IPS-18c (cell line): ENCODE measurements around the gene KIF1A.

Experiments
- H3K4me3 ChIP-seq: 2 replicates; pipeline ENCODE4 v1.7.0; 2013; ENCODE audit warnings: low read depth, mild to moderate bottlenecking, low read length, moderate library complexity; ENCODE audit not compliant: insufficient read depth
- H3K9me3 ChIP-seq: one replicate; pipeline ENCODE4 v1.6.1; 2013; ENCODE audit warnings: mild to moderate bottlenecking, low read length, moderate library complexity; ENCODE audit not compliant: control insufficient read depth, insufficient read depth

The KIF1A gene

DNA sequence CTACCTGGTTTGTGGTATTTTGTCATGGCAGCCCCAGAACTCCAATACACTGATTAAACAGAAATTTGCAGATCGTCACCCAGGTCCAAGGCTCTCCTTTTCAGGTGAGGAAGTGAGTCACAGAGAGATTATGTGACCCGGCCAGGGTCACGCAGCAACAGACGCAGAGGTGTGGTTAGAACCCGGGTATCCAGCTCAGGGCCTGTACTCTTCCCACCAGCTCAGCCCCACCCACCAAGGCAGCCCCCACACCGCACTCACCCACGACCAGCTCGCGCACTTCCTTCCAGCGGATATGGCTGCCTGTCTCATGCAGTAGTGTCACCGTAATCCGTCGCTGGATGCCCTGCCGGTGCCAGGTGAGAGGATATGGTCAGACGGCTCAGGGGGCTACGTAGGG is 80.2 kb downstream of the KIF1A start:
- Histone ChIP-seq H3K9me3 (peaks cover 2% of the 10 kb centered on the region), H3K4me3 (no peak overlapping the region)

GRCh38 chr2:240737958-240738357 is 82.1 kb downstream of the KIF1A start:
- no peak overlapping the region for H3K4me3 ChIP-seq
- H3K9me3 ChIP-seq: peaks cover 2% of the 10 kb centered on the region

- H3K9me3 ChIP-seq: peaks cover 2% of the 10 kb centered on the region
Measured at GRCh38 chr2:240737512-240737911, 82.5 kb downstream of the KIF1A start.

DNA sequence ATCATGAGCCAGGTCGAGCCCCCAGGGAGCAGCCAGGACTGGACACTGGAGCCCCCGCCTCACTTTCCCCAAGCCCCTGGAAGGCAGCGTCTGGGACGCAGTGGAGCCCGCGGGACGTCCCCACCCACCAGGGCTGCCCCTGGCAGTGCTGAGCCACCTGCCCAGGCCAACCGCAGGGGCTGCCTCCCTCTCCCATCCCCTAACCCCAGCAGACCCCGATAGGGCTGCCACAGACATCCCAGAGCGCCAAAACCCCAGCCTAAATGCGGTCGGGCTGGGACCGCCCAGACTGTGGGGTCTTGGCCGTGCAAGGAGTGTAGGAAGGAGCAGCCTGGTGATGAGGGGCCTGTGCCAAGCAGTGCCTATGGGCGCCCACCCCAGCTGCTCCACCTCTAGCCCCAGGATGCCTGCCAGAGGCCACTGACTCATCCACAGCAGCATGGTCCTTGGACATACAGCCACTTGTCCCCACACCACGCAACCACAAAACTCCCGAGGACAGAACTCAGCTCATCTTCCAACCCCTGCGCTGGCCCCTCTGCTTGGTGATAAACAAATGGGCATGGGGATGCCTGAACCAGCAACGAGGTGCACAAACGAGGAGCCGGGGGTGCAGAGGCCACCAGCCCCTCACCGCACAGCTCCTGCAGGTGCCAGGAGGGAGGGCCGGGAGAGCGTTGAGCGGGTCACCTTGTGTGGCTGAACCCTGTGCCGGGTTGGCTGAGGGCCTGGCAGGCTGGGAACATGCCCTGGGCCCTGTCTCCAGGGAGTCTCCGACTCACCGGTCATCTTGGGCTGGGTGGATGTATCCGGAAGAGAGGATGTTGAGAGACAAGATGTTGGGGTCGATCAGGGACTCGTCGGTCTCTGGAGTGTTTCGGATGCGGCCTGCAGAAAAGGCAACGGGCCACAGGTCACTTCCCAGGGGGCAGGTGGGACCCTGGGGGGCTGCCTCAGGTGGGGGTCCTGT is 83.5 kb downstream of the KIF1A start:
- Histone ChIP-seq H3K9me3 (peaks cover 2% of the 10 kb centered on the region), H3K4me3 (no peak overlapping the region)

More at GRCh38 chr2:240737512-240737911, 82.5 kb downstream of the KIF1A start:
- H3K4me3 ChIP-seq: no peak overlapping the region

DNA sequence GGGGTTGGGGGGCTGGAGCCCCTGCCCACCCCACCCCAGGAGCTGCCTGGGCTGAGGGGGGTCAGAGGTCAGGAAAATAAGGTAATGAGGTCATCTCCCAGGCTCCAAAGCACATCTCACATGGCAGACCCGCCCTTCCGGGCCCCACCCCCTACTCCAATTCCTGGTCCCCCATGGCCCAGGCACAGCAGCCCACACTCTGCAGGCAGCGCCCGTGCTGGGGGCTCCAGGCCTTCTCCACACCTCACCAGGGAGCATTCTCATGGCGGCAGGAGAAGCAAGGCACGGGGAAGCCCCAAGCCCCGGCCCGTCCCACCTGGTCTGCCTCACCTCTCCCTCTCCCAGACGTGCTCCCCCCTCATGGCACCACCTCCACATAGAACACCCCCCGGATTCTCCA is 84.5 kb downstream of the KIF1A start:
- Histone ChIP-seq H3K4me3 (no peak overlapping the region), H3K9me3 (peaks cover 2% of the 10 kb centered on the region)

DNA sequence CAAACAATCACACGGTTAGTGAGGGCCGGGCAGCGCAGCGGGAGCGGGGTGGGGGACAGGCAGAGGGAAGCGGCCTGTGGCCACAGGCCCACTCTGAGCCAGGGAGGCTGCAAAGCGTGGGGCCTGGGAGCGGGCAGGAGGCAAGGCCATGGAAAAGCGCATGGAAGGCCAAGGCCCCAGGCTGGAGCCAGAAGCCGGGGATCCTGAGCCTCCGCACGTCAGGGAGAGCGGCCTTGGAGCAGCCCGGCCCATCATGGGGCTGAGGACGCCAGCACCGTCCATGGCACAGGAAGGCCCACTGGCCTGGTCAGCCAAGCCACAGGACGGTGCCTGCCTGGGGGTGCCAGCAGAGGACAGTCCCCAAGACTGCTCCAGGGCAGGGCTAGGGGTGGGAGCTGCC is 85.3 kb downstream of the KIF1A start:
- Histone ChIP-seq H3K4me3 (no peak overlapping the region), H3K9me3 (no peaks in the 10 kb centered on the region)

GRCh38 chr2:240733803-240734495 is 86.1 kb downstream of the KIF1A start:
- Histone ChIP-seq H3K9me3 (no peaks in the 10 kb centered on the region), H3K4me3 (no peak overlapping the region)

GRCh38 chr2:240732911-240733622 is 87.0 kb downstream of the KIF1A start:
- no peaks in the 10 kb centered on the region for H3K9me3 ChIP-seq
- no peak overlapping the region for H3K4me3 ChIP-seq

- no peaks in the 10 kb centered on the region for H3K9me3 ChIP-seq
- H3K4me3 ChIP-seq: no peak overlapping the region
Measured at GRCh38 chr2:240732184-240732583, 87.8 kb downstream of the KIF1A start.

GRCh38 chr2:240731178-240731545 is 88.9 kb downstream of the KIF1A start:
- no peak overlapping the region for H3K4me3 ChIP-seq

DNA sequence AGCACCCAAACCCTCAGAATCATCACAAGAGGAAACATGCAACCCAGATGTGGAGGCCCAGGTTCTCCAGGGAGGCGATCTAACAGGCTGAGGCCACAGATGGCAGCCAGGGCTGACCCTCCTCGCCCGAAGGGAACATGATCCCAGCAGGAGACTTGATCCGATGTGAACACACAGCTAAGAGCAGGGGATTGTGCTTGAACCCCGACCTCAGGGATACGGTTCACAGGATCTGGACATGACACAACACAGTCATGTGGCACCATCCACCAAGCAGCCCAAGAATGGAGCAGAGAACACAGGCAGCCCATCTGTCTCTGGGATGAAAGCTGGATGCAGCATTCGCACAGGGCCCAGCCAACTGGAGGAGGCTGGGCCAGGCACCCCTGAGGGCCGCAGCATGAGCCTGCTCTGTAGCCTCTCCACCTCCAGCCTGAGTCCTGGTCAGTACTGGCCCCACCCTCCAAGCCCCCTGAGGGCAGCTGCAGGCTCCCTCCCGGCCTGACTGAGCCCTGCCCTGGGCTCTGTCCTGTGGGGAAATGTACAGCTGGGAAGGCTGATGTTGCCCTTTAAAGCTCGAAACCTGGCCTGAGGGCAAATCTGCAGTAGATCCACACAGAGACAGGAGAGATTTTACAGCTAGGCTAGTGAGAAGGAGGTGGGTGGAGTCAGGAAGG is 89.4 kb downstream of the KIF1A start:
- Histone ChIP-seq H3K9me3 (no peaks in the 10 kb centered on the region), H3K4me3 (no peak overlapping the region)

More at GRCh38 chr2:240731178-240731545, 88.9 kb downstream of the KIF1A start:
- no peaks in the 10 kb centered on the region for H3K9me3 ChIP-seq

GRCh38 chr2:240728827-240729226 is 91.2 kb downstream of the KIF1A start:
- no peaks in the 10 kb centered on the region for H3K9me3 ChIP-seq

DNA sequence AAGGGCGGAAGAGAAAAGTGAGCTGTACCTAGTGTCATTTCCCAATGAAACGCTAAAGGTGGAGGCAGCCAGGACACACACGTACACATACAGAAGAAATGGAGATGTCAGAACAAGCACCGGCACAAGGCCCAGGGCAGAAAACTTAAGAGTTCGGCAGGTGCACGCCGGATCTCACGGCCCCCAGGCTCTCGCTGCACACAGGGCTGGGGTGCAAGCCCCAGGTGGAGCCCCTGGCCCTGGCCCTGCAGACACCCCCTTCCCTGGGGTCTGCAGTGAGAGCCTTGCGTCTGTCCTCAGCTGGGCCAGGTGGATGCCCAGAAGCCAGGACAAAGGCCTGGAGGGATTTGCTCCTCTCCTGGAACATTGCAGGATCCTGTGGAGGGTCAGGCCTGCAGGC is 91.7 kb downstream of the KIF1A start:
- Histone ChIP-seq H3K9me3 (no peaks in the 10 kb centered on the region), H3K4me3 (no peak overlapping the region)

More at GRCh38 chr2:240728827-240729226, 91.2 kb downstream of the KIF1A start:
- no peak overlapping the region for H3K4me3 ChIP-seq

DNA sequence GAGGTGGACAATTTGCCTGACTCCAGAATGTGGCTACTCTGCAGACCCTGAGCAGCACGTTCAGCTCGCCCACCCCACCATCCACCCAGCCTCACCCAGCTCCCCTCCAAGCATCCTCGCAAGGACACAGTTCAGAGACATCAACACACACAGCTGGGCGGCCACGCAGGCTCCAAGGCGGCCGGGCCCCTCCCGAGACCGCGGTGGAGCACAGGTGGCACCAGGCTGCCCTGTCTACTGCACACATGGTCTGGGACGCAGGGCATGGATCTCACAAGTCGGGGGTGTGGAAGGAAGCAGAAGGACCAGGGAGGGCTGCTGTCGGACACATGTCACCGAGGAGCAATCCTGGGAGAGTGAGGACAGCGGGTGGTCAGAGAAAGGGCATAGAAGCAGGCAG is 92.1 kb downstream of the KIF1A start:
- H3K9me3 ChIP-seq: no peaks in the 10 kb centered on the region

GRCh38 chr2:240727439-240727838 is 92.6 kb downstream of the KIF1A start:
- Histone ChIP-seq H3K4me3 (no peak overlapping the region), H3K9me3 (no peaks in the 10 kb centered on the region)

More for the DNA sequence above, 92.1 kb downstream of the KIF1A start:
- H3K4me3 ChIP-seq: no peak overlapping the region

- Histone ChIP-seq H3K9me3 (no peaks in the 10 kb centered on the region), H3K4me3 (no peak overlapping the region)
Measured at GRCh38 chr2:240726876-240727275, 93.1 kb downstream of the KIF1A start.

DNA sequence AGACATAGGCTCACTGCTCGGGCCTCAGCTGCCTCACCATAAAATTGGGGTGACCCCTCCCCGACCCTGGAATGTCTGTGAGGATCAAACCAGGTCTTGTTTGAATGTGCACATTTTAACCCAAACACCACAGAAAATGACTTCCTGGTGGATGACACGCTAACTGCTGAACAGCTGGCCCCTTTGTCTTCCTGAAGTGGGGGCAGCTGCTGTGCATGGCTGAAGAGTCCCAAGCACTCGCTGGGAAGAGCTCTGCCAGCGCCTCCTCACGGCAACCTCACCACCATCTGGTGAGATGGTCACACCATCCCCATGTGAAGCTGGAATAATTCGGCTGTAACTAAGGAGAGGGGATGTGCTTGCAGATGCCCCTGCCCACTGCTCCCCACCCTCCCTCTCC is 94.3 kb downstream of the KIF1A start:
- Histone ChIP-seq H3K9me3 (no peaks in the 10 kb centered on the region), H3K4me3 (no peak overlapping the region)
